ENCODE data around the gene ARMH3.

ARMH3 gene

GRCh38 chr10:101829561-101830315 is 226.2 kb downstream of the ARMH3 start:
- no peak for FAIRE-seq

GRCh38 chr10:101828766-101829551 is 227.0 kb downstream of the ARMH3 start:
- no peak for FAIRE-seq

GRCh38 chr10:101827919-101828600 is 227.9 kb downstream of the ARMH3 start:
- FAIRE-seq = no peak

- no peak for FAIRE-seq
These were observed 229.0 kb downstream of the ARMH3 start for GRCh38 chr10:101826852-101827434.

GRCh38 chr10:101824736-101825135 is 231.2 kb downstream of the ARMH3 start:
- no peak for FAIRE-seq

- no peak for FAIRE-seq
These were observed 236.9 kb downstream of the ARMH3 start for GRCh38 chr10:101818872-101819633.

- FAIRE-seq = peak; percentile 99
These were observed 237.7 kb downstream of the ARMH3 start, which contains the start of gene OGA for GRCh38 chr10:101818119-101818871. OGA (minus strand) TSS chr10:101818444; CDS start chr10:101818022, 422 bp downstream.

- FAIRE-seq = peak; percentile 18
These were observed 238.4 kb downstream of the ARMH3 start for GRCh38 chr10:101817337-101818118.

GRCh38 chr10:101816913-101817336 is 239.0 kb downstream of the ARMH3 start:
- FAIRE-seq = no peak

- no peak for FAIRE-seq
These were observed 239.6 kb downstream of the ARMH3 start for GRCh38 chr10:101816376-101816775.

- no peak for FAIRE-seq
These were observed 241.4 kb downstream of the ARMH3 start for GRCh38 chr10:101814466-101815071.

GRCh38 chr10:101812606-101813005 is 243.4 kb downstream of the ARMH3 start:
- FAIRE-seq = no peak

GRCh38 chr10:101807158-101807557 is 248.8 kb downstream of the ARMH3 start:
- FAIRE-seq = no peak

- no peak for FAIRE-seq
These were observed 252.5 kb downstream of the ARMH3 start for GRCh38 chr10:101803511-101803910.

- FAIRE-seq = no peak
These were observed 258.4 kb downstream of the ARMH3 start for GRCh38 chr10:101797403-101798059.
